HCT116 (cell line): ENCODE data around the gene NTNG1.

Source experiments
- FOSL1 ChIP-seq: IDR thresholded peaks from 2 replicates; pipeline ENCODE4 v1.6.1; 2012; ENCODE audit warnings: low read depth
- POLR2A ChIP-seq: IDR thresholded peaks from 2 replicates; pipeline ENCODE4 v1.7.0; 2011; ENCODE audit warnings: borderline replicate concordance; ENCODE audit not compliant: insufficient read depth, insufficient read length; ENCODE audit errors: extremely low read depth
- POLR2AphosphoS5 ChIP-seq: IDR thresholded peaks from 2 replicates; pipeline ENCODE4 v1.6.1; 2011; ENCODE audit warnings: mild to moderate bottlenecking, low read depth, low read length, moderate library complexity
- RAD21 ChIP-seq: IDR thresholded peaks from 2 replicates; pipeline ENCODE4 v1.6.1; 2012; ENCODE audit warnings: low read depth, mild to moderate bottlenecking
- SRF ChIP-seq: IDR thresholded peaks from 2 replicates; pipeline ENCODE4 v1.6.1; 2012; ENCODE audit warnings: low read depth
- TCF7L2 ChIP-seq: IDR thresholded peaks from 2 replicates; pipeline ENCODE4 v1.7.0; 2011; ENCODE audit warnings: borderline replicate concordance, inconsistent platforms; ENCODE audit not compliant: insufficient read depth, insufficient read length; ENCODE audit errors: extremely low read depth
- ZFX ChIP-seq: fragments of 450-650 bp; IDR thresholded peaks from 2 replicates; pipeline ENCODE4 v1.6.1; 2017
- ZNF274 ChIP-seq: fragments of 200-500 bp; sonication (Bioruptor generic); IDR thresholded peaks from 2 replicates; pipeline ENCODE4 v1.6.1; 2014; ENCODE audit warnings: mild to moderate bottlenecking, low read depth, low read length, inconsistent platforms
- TF ChIP-seq, protein P1 (sequence below), 3 experiments: fragments of 200-600 bp in 1 of 3; sonication (generic) in 1 of 3; IDR thresholded peaks in 2 of 3; conservative IDR thresholded peaks in 1 of 3; 2 replicates each; pipeline ENCODE4 v1.5.1; 2012 to 2017; ENCODE audit warnings: low read depth in 2 of 3, low read length in 2 of 3, antibody characterized with exemption in 1 of 3, borderline replicate concordance in 1 of 3, control low read depth in 1 of 3, mild to moderate bottlenecking in 1 of 3, mixed read lengths in 1 of 3, mixed run types in 1 of 3, moderate library complexity in 1 of 3; ENCODE audit not compliant: insufficient read depth in 1 of 3
- TF ChIP-seq, protein P2 (sequence below): IDR thresholded peaks from 2 replicates; pipeline ENCODE4 v1.6.1; 2012
- TF ChIP-seq, protein P3 (sequence below): IDR thresholded peaks from 2 replicates; pipeline ENCODE4 v1.6.1; 2012
- TF ChIP-seq, protein P4 (sequence below): IDR thresholded peaks from 2 replicates; pipeline ENCODE4 v1.6.1; 2012; ENCODE audit warnings: low read depth

DNA sequence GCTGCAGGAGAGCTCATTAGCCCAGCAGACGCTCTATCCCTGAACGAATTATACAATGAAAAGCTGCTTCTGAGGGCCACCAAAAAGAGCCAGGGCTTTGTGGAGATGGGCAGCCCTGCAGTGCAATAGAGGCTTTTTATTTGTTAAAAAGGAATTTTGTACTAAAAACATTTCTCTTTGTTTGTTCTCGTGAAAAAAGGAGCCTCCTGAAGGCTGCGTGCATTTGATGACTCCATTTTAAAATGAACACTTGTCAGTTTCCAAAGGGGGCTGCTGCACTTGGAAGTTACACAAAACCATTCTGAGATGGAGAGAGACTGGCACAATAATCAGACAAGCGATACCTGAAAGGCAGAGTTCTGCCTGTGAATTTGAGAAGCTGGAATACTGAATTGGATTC, 202.8 kb downstream of the NTNG1 start:
- no peak for TF ChIP-seq ZFX
- TF ChIP-seq, protein P1, sequence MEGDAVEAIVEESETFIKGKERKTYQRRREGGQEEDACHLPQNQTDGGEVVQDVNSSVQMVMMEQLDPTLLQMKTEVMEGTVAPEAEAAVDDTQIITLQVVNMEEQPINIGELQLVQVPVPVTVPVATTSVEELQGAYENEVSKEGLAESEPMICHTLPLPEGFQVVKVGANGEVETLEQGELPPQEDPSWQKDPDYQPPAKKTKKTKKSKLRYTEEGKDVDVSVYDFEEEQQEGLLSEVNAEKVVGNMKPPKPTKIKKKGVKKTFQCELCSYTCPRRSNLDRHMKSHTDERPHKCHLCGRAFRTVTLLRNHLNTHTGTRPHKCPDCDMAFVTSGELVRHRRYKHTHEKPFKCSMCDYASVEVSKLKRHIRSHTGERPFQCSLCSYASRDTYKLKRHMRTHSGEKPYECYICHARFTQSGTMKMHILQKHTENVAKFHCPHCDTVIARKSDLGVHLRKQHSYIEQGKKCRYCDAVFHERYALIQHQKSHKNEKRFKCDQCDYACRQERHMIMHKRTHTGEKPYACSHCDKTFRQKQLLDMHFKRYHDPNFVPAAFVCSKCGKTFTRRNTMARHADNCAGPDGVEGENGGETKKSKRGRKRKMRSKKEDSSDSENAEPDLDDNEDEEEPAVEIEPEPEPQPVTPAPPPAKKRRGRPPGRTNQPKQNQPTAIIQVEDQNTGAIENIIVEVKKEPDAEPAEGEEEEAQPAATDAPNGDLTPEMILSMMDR (IDR thresholded peaks at IDR 0.05 in 2 of 3, conservative IDR thresholded peaks at IDR 0.05 in 1 of 3; ENCODE audit: borderline replicate concordance in 1 of 3, insufficient read depth in 1 of 3, low read depth in 2 of 3, low read length in 2 of 3), result no peak
- TF ChIP-seq, protein P2, sequence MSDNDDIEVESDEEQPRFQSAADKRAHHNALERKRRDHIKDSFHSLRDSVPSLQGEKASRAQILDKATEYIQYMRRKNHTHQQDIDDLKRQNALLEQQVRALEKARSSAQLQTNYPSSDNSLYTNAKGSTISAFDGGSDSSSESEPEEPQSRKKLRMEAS, result no peak
- no peak for TF ChIP-seq RAD21
- TF ChIP-seq TCF7L2, result no peak
- no peak for TF ChIP-seq POLR2AphosphoS5
- TF ChIP-seq POLR2A, result no peak
- TF ChIP-seq, protein P3, sequence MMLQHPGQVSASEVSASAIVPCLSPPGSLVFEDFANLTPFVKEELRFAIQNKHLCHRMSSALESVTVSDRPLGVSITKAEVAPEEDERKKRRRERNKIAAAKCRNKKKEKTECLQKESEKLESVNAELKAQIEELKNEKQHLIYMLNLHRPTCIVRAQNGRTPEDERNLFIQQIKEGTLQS, result no peak
- no peak for TF ChIP-seq FOSL1
- TF ChIP-seq, protein P4, sequence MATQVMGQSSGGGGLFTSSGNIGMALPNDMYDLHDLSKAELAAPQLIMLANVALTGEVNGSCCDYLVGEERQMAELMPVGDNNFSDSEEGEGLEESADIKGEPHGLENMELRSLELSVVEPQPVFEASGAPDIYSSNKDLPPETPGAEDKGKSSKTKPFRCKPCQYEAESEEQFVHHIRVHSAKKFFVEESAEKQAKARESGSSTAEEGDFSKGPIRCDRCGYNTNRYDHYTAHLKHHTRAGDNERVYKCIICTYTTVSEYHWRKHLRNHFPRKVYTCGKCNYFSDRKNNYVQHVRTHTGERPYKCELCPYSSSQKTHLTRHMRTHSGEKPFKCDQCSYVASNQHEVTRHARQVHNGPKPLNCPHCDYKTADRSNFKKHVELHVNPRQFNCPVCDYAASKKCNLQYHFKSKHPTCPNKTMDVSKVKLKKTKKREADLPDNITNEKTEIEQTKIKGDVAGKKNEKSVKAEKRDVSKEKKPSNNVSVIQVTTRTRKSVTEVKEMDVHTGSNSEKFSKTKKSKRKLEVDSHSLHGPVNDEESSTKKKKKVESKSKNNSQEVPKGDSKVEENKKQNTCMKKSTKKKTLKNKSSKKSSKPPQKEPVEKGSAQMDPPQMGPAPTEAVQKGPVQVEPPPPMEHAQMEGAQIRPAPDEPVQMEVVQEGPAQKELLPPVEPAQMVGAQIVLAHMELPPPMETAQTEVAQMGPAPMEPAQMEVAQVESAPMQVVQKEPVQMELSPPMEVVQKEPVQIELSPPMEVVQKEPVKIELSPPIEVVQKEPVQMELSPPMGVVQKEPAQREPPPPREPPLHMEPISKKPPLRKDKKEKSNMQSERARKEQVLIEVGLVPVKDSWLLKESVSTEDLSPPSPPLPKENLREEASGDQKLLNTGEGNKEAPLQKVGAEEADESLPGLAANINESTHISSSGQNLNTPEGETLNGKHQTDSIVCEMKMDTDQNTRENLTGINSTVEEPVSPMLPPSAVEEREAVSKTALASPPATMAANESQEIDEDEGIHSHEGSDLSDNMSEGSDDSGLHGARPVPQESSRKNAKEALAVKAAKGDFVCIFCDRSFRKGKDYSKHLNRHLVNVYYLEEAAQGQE, result no peak
- TF ChIP-seq SRF, result no peak
- TF ChIP-seq ZNF274, result no peak
